Forelimb muscle (tissue), 1 donor: Measurements from ENCODE around the gene GSTM2. TPM values are rescaled to one million over a fixed set of nuclear protein-coding genes. Genes with fewer than 3 reads are reported as not detected.

Source experiments
- DNase-seq: peaks from one replicate; pipeline ENCODE4 v3.0.0-alpha.2; 2013; ENCODE audit warnings: low read depth
- polyA plus RNA-seq: library from polyadenylated mRNA; unstranded; fragments of 120-200 nt; gene quantifications from one replicate; pipeline ENCODE4 v1.2.1, GENCODE V29; 2013; ENCODE audit not compliant: insufficient read length

The GSTM2 gene
- polyA plus RNA-seq, 1 donor = 190 TPM

GRCh38 chr1:109629372-109630030 is 38.4 kb upstream of the GSTM2 start:
- no peak for DNase-seq

DNA sequence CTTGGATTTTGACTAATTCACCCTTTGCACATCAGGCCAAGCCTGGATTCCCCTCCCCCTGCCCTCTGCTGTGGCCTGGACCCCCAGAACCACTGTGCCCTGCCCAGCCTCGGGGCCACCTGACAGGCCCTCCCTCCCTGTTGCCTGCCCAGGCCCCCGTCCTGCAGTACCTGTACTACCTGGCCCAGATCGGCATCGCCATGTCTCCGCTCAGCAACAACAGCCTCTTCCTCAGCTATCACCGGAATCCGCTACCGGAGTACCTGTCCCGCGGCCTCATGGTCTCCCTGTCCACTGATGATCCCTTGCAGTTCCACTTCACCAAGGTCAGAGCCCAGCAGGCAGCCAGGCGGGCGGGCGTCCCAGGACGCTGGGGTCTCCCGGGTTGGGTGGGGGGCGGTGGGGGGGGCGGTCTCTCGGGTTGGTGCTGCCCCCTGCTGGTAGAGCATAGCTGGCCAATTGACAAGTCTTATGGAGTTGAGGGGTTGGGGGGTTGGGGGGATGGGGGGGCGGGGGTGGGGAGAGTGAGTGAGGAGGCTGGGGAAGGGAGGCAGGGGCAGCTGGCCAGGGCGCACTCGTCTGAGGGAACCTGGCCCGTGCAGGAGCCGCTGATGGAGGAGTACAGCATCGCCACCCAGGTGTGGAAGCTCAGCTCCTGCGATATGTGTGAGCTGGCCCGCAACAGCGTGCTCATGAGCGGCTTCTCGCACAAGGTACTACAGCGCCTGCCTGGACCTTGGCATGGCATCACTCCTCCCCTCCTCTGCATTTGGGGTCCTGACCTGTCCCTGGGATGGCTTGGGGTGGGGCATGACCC is 37.6 kb upstream of the GSTM2 start:
- DNase-seq = no peak

GRCh38 chr1:109630898-109631512 is 36.9 kb upstream of the GSTM2 start:
- DNase-seq = no peak

GRCh38 chr1:109631513-109632505 is 36.0 kb upstream of the GSTM2 start:
- no peak for DNase-seq

DNA sequence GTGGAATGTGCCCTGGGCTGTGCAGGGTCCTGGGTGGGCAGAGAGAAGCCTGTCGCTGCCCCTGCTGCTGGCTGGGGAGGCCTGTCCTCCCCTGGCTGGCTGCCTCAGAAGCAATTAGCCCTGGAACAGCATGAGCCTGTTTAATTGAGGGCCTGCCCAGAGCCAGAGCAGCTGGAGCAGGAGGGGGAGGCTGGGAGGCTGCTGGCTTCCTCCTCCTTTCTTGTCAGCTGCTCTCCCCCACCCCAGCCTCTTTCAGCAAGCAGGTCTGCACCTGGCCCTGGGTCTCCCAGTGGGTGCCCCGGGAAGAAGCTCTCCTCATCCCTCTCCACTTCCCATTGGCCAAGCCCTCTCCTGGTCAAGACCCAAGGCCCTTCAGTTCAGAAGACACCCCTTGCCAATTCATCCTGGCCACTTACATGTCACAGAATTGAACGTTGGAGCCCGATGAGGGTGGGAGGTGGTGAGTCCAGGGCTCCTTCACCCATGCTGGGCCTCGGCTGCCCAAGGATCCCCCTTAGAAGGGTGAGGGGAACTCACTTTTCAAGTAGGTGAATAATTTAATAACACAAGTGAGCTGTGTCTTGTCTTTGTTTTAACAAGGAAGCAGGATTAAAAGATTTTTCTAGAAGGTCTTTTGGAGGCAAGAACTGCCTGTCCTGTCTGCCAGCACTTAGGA is 35.0 kb upstream of the GSTM2 start:
- DNase-seq = no peak

DNA sequence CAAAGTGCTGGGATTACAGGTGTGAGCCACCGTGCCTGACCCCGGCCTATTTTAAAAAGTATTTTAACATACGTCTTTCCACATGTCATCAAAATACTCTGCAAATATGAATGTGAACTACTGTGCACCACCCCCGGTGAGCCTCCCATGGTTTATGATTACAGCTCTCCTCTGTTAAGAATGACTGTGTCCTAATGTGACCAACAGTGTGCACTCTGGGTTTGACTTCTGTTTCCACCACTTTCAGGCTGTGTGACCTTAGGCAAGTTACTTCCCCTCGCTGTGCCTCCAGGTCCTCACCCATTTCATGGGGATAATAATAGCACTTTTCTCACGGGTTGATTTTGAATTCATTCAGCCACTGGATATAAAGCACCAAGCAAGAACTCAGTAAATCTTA is 33.6 kb upstream of the GSTM2 start:
- DNase-seq = no peak

DNA sequence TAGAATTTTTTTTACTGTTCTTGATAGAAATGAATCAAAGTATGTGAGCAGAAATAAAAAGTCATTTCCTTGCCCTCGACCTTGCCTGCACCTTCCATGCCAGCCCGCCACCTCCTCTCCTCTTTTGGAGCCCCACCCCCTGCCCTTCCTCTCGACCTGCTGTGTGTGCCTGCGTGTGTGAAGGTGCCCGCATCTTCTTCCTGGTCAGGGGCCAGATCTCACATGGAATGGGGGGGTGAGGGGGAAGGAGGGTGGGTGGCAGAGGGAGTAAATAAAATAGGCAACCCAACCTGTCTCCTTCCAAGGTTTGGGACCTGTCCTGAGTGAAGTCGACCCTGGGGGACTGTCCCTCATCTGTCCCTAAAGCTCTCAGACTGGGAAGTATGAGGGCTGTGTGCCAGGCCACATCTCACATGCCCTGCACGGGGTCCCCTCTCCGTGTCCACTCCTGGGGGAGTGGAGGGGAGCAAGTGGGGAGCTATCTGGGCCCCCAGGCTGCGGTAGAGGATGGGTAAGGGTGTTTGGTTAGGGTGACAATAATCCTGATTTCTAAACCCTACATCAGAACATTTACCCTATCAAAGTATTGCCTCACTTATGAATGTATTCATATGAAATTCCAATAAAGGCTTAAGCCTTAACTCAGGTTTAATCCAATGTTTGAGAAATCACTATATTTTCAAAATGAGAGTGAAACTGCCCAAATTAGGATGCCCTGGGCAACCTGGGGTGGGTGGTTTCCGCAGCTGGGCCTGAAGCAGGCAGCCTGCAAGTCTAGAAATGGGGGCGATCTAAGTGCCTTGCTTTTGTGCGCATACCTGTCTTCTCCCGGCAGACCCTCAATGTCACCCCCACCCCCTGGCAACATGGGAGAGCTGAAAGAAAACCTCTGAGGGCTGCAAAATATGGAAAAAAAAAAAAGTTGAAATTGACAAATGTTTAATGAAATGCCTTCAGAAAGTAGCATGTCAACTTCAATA is 32.8 kb upstream of the GSTM2 start:
- DNase-seq = no peak

DNA sequence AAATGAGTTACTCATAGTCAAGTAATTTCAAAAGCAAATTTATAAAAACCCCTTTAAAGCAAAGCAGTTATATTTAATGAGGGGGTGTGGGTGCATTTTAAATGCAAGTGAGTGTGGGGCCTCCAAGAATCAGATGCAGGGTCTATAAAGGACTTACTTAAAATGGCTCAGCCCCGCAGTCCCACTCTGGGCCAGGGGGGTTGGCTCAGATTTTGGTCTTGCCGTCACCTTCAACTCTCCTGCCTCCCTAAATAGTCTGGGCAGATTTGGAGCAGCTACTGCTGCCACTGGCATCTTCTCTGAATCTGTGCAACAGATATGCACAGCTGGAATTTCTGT is 32.0 kb upstream of the GSTM2 start:
- DNase-seq = no peak

DNA sequence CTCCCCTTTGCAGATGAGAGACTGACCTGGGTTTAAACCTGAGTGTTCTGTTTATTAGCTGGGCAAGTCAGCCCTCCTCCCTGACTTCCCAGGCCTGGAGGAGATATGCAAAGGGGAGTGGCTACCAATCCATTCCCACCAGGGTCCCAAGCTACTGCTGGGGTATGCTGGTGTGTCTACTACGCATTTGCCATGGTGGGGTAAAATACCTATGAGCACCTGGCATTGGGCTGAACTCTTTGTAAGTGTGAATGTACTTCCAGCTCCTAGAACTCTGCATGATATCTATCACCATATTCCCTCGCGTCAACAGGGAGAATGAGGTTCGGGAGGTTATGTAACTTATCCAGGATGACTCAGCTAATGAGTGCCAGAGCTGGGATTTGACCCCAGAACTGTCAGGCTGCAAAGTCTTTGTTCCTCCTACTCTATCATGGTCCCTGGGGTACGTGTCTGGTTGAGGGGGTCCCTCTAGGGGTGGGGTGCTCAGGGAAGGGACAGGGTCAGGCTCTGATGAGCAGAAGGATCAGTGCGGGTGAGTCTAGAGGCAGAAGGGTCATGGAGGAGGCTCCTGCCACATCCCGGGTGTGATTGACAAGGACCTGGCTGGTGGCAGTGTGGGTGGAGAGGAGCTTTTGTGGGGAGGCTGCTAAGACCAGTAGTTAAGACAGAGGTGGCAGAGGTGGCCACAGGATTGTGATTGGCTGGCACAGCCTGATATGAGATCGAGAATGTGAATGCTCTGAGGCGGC is 31.5 kb upstream of the GSTM2 start:
- DNase-seq = no peak

- no peak for DNase-seq
Measured at GRCh38 chr1:109637446-109637845, 30.4 kb upstream of the GSTM2 start.

DNA sequence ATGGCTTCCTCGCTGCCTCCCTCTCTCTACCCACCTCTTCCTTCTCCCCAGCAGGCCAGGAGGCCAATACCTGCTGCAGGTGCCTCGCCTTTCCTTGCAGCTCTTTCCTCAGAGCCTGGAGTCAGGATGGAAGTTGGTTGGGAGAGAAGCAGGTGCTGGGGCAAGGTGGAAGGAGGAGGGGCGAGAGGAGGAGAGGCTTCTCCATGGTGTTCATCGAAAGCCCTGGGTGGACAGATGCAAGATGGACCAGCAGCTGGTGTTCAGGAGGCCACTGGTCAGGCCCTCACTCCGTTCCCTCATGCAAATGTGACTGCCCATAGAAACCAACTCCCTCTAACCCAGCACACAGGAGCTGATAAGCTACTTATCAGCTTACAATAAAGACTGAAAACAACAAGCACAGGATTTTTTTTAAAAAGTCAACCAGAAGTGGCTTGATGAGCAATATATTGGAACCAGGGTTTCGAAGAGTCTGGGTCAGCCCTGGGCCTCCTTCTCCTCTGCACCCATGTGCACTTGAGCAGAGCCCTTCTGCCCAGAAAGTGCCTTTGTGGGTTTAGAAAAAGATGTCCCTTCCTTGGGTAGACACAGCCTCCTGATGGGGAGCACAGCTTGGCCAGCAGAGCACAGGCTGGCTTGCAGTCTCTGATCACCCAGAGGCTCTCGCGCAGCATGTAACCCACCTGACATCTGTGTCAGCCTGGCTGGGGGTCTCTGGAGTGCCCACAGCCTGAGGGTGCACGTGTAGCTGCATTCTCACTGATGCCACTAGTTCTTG is 28.6 kb upstream of the GSTM2 start:
- DNase-seq = no peak

DNA sequence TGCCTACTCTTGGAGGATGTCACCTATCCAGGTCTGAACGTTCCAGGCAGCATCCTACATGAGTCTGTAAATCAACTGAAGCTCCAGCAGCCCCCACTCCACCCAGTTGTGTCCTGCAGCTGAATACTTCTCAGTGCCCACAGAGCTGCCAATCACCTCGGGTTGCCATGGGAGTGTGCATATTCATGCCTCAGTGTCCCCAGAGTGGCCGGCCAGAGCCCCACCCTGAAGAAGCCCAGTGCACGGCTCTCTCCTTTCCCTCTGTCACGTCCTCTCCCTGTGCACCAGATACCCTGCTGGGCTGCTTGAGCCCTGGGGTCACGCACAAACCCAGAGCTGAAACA is 28.0 kb upstream of the GSTM2 start:
- no peak for DNase-seq

DNA sequence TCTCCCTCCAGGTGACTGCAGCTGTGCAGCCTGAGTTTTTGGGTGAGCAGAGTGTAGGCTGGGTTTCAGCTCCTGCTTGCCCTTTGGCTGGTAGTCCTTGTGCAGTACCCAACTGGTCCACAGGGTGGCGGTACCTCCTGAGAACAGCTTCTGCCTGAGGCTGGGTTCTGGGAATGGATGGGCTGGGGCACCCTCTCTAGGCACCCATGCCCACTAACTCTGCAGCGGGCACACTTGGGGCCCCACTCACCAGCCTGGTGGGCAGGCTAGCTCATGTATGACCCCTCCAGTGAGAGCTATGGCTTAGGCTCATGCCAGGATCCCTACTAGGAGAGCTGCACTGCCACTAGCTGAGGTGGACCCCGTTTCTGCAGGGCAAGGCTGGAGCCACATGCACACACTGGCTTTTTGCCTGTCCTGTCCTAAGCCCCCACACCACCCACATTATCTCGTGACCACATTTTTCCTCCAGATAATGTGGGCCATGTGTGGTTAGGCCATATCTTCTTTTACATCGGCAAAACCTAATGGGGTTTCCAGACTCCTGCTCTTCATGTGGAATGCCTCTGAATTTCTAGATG is 27.5 kb upstream of the GSTM2 start:
- no peak for DNase-seq

GRCh38 chr1:109641078-109641740 is 26.6 kb upstream of the GSTM2 start:
- no peak for DNase-seq

DNA sequence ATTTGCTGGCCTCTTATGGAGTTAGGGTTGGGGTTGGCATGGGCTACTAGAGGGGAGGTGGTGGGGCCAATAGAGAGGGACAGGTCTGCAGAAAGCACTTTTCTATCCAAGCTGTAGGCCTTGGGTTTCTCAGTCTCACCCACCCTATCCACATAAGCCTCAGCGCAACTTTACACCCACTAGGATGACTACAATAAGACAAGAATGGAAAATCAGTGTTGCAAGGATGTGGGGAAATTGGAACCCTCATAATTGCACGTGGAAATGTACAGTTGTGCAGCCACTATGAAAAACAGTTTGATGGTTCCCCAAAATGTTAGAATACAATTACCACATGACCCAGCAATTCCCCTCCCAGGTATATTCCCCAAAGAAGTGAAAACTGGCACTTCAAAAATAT is 26.0 kb upstream of the GSTM2 start:
- no peak for DNase-seq

- no peak for DNase-seq
Measured at GRCh38 chr1:109642626-109643025, 25.2 kb upstream of the GSTM2 start.

GRCh38 chr1:109643385-109644230 is 24.2 kb upstream of the GSTM2 start:
- DNase-seq = no peak
